Sigmoid colon (tissue), 7 donors: Measurements from ENCODE around the gene PTX4. TPM values are rescaled to one million over a fixed set of nuclear protein-coding genes. Genes with fewer than 3 reads are reported as not detected.
A peak's percentile ranks its signal among the peaks of the same experiment; 100 is the strongest.

Experiments
- DNase-seq: peaks from one replicate; pipeline ENCODE4 v3.0.0-alpha.2; 2019
- H3K27ac ChIP-seq, 4 donors: fragments of 200-600 bp; sonication (generic); one replicate each; pipeline ENCODE4 v1.5.1; 2016 to 2019; ENCODE audit warnings: mild to moderate bottlenecking in 1 of 4
- H3K27me3 ChIP-seq, 3 donors: fragments of 200-600 bp; sonication (generic); one replicate each; pipeline ENCODE4 v1.5.1; 2019; ENCODE audit warnings: mild to moderate bottlenecking in 1 of 3
- H3K36me3 ChIP-seq, 4 donors: fragments of 200-600 bp; sonication (generic); one replicate each; pipeline ENCODE4 v1.5.1; 2016 to 2019
- H3K4me1 ChIP-seq, 4 donors: fragments of 200-600 bp; sonication (generic); one replicate each; pipeline ENCODE4 v1.5.1; 2017 to 2019
- H3K4me3 ChIP-seq, 4 donors: fragments of 200-600 bp; sonication (generic); one replicate each; pipeline ENCODE4 v1.5.1; 2017 to 2019; ENCODE audit warnings: mild to moderate bottlenecking in 2 of 4, moderate library complexity in 1 of 4
- H3K9me3 ChIP-seq, 4 donors: fragments of 200-600 bp in 3 of 4; sonication (generic) in 3 of 4; one replicate each; pipeline versions ENCODE4 v1.5.1 to v1.6.1; 2013 to 2019
- EP300 ChIP-seq, 4 donors: sonication (generic); formaldehyde crosslinking; IDR thresholded peaks; one replicate each; pipeline ENCODE4 v1.6.1; 2017; ENCODE audit warnings: antibody characterized with exemption in 4 of 4
- POLR2A ChIP-seq, 2 donors: fragments of 450-650 bp; IDR thresholded peaks; one replicate each; pipeline ENCODE4 v1.6.1; 2016; ENCODE audit warnings: antibody characterized with exemption in 2 of 2, mild to moderate bottlenecking in 2 of 2, moderate library complexity in 2 of 2
- POLR2AphosphoS5 ChIP-seq, 4 donors: sonication (generic); formaldehyde crosslinking; IDR thresholded peaks; one replicate each; pipeline ENCODE4 v1.6.1; 2017; ENCODE audit warnings: antibody characterized with exemption in 4 of 4
- WGBS, 2 donors: extraction: QIAGEN DNeasy Blood & Tissue Kit; methylation state at CpG; one replicate each; pipeline ENCODE4 v1.1.7; 2013; 5-methylcytosine and 5-hydroxymethylcytosine counted together
- intact Hi-C: fragments of 100-400 bp; cut with DNase I; formaldehyde crosslinking; loops from one replicate; pipeline ENCODE4 v1.15.1; 2023
- polyA plus RNA-seq, 3 donors: library from polyadenylated mRNA; stranded (reverse); fragments of 200-250 nt; gene quantifications; one replicate each; pipeline ENCODE4 v1.2.3, GENCODE V29; 2013
- total RNA-seq, 4 donors: library from RNA; depleted of rRNA; stranded (reverse); fragments of >200 nt; gene quantifications; one replicate each; pipeline ENCODE4 v1.1.0, GENCODE V29; 2016
- TF ChIP-seq, protein P1 (sequence below), 4 experiments: fragments of 450-650 bp in 3 of 4; fragments of 200-600 bp in 1 of 4; IDR thresholded peaks; one replicate each; pipeline ENCODE4 v1.5.1; 2016 to 2019; ENCODE audit warnings: antibody characterized with exemption in 4 of 4, mild to moderate bottlenecking in 3 of 4, moderate library complexity in 2 of 4
- donor health status: healthy with polysubstance abuse.
- donor health status: Bipolar disorder and iron deficiency.
- donor health status: healthy.

The PTX4 gene
- total and polyA plus RNA-seq, 7 donors, result not detected

DNA sequence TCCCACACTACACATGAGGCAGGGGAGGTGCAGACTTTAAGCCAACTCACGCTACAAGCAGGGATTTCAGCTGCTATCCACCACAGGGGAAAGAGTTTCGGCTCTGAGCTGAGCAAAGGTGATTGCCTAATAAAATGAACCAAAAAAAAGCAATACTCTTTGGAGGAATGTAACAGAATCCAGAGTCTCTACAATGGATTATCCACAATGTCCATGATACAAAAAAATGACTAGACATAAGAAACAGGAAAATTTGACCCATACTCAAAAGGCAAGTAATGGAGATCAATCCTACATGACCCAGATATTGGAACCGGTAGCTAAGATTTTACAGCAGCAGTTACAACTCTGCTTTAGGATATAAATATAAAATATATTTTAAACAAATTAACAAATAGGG, 25.8 kb upstream of the PTX4 start:
- no peaks in the 10 kb centered on the region for H3K27me3 ChIP-seq
- no peak for DNase-seq
- TF ChIP-seq EP300 (IDR thresholded peaks at IDR 0.05), result no peak
- TF ChIP-seq POLR2AphosphoS5 (IDR thresholded peaks at IDR 0.05), result no peak
- 81 to 98% methylated on average over 3 of the region's 3 CpGs for WGBS, 2 donors
- intact Hi-C loops, result no loop called here
- H3K27ac ChIP-seq, result no peak overlapping the region
- no peak overlapping the region for H3K4me3 ChIP-seq
- no peaks in the 10 kb centered on the region for H3K9me3 ChIP-seq
- H3K36me3 ChIP-seq, result peaks cover 0 to 51% (median 6%) of the 10 kb centered on the region in 4 donors
- H3K4me1 ChIP-seq, result peaks cover 0 to 2% (median 0%) of the 10 kb centered on the region in 4 donors

DNA sequence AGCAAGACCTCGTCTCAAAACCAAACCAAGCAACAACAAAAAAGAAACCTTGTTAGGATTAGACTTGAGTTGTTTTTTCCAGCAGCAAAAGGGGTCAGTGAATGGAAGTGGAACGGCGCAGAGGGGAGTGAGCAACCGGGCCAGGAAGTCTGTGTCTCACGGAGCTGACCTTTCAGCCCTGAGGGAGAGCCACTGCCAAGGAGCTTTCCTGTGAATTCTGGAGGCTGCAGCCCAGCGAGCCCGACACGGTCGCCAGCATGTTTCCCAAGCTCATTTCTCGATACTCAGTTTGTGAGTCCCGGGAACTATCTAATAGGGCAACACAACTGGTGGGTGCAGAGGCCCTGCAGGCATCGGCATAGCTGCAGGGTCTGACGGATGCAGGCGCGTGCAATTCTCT, 24.0 kb upstream of the PTX4 start:
- Histone ChIP-seq H3K9me3 (no peaks in the 10 kb centered on the region), H3K36me3 (peaks cover 0 to 36% (median 4%) of the 10 kb centered on the region in 4 donors), H3K4me1 (peaks cover 0 to 7% (median 0%) of the 10 kb centered on the region in 4 donors), H3K27me3 (no peaks in the 10 kb centered on the region), H3K27ac (no peak overlapping the region), H3K4me3 (no peak overlapping the region)
- no peak for DNase-seq
- intact Hi-C loops, result no loop called here
- 93 to 96% methylated on average over 15 of the region's 15 CpGs for WGBS, 2 donors
- no peak for TF ChIP-seq POLR2A (IDR thresholded peaks at IDR 0.05)
- TF ChIP-seq, protein P1, sequence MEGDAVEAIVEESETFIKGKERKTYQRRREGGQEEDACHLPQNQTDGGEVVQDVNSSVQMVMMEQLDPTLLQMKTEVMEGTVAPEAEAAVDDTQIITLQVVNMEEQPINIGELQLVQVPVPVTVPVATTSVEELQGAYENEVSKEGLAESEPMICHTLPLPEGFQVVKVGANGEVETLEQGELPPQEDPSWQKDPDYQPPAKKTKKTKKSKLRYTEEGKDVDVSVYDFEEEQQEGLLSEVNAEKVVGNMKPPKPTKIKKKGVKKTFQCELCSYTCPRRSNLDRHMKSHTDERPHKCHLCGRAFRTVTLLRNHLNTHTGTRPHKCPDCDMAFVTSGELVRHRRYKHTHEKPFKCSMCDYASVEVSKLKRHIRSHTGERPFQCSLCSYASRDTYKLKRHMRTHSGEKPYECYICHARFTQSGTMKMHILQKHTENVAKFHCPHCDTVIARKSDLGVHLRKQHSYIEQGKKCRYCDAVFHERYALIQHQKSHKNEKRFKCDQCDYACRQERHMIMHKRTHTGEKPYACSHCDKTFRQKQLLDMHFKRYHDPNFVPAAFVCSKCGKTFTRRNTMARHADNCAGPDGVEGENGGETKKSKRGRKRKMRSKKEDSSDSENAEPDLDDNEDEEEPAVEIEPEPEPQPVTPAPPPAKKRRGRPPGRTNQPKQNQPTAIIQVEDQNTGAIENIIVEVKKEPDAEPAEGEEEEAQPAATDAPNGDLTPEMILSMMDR (IDR thresholded peaks at IDR 0.05), result no peak
- TF ChIP-seq EP300 (IDR thresholded peaks at IDR 0.05), result no peak
- TF ChIP-seq POLR2AphosphoS5 (IDR thresholded peaks at IDR 0.05), result no peak

DNA sequence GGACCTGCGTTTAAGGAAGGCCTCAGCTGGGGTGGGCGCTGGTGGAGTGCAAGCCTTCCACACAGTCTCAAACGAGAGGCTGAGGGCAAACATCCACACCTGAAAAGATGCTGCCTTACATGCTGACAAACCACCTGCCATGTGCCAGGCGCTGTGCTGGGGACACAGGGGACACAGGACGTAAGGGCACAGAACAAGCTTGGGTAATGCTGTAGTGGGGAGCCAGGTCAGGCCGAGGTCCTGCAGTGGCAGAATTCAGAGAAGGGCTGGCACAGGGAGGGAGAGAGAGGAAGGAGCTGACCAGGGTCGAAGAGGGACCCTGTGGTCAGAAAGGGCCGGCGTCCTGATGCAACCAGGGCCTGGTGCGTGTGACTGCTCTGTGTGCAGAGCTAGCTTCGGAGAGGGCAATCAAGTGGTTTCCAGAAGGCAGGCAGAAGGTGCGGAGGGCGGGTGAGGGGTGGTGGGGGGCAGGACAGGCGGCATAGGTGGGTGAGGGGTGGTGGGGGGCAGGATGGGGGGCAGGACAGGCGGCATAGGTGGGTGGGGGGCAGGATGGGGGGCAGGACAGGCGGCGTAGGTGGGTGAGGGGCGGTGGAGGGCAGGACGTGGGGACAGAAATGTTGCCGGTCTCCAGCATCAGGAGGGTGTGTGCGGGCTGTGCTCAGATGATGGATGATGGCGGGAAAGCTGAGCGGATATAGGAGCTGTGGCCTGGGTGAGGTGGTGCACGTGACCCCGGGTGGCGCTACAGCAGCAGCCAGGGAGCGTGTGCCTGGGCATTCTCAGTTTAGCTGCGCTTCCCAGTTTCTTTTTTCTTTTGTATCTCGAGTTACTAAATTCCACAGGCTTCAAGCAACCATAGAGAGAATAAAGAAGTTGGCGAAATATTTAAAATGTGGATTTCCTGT, 23.2 kb upstream of the PTX4 start:
- DNase-seq, result no peak
- peaks cover 0 to 7% (median 0%) of the 10 kb centered on the region in 4 donors for H3K4me1 ChIP-seq
- intact Hi-C loops, result no loop called here
- no peak overlapping the region for H3K27ac ChIP-seq
- no peaks in the 10 kb centered on the region for H3K27me3 ChIP-seq
- no peaks in the 10 kb centered on the region for H3K9me3 ChIP-seq
- no peak overlapping the region for H3K4me3 ChIP-seq
- 89% methylated on average over 30 of the region's 30 CpGs for WGBS, 2 donors
- TF ChIP-seq POLR2AphosphoS5 (IDR thresholded peaks at IDR 0.05) (no peak), EP300 (IDR thresholded peaks at IDR 0.05) (no peak), POLR2A (IDR thresholded peaks at IDR 0.05) (no peak)
- TF ChIP-seq, protein P1 (IDR thresholded peaks at IDR 0.05), result no peak
- peaks cover 0 to 40% (median 4%) of the 10 kb centered on the region in 4 donors for H3K36me3 ChIP-seq

DNA sequence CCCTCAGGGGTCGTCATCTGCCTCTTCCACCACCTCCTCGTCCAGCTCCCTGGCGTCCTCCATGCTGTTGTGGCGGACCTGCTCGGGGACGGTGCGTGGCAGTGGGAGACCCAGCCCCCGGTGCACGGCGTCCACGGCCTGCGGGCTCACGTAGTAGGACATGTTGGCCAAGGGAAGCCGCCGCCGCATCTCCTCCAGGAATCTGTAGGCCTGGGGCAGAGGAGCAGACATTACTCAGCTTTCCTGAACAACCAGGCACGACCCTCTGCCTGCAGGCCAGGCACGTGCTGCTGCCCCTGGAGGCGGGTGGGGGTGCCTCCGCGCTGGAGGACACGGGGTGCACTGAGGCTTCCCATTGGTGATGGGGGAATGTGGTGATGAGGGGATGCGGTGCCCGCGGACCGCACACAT, 22.2 kb upstream of the PTX4 start:
- H3K4me1 ChIP-seq, result peaks cover 0 to 7% (median 0%) of the 10 kb centered on the region in 4 donors
- H3K4me3 ChIP-seq, result no peak overlapping the region
- no peaks in the 10 kb centered on the region for H3K27me3 ChIP-seq
- H3K9me3 ChIP-seq, result no peaks in the 10 kb centered on the region
- WGBS, 2 donors, result 94 to 95% methylated on average over 26 of the region's 26 CpGs
- peaks cover 0 to 50% (median 4%) of the 10 kb centered on the region in 4 donors for H3K36me3 ChIP-seq
- no peak overlapping the region for H3K27ac ChIP-seq
- TF ChIP-seq POLR2A (IDR thresholded peaks at IDR 0.05), result no peak
- intact Hi-C loops, result no loop called here
- DNase-seq, result no peak

DNA sequence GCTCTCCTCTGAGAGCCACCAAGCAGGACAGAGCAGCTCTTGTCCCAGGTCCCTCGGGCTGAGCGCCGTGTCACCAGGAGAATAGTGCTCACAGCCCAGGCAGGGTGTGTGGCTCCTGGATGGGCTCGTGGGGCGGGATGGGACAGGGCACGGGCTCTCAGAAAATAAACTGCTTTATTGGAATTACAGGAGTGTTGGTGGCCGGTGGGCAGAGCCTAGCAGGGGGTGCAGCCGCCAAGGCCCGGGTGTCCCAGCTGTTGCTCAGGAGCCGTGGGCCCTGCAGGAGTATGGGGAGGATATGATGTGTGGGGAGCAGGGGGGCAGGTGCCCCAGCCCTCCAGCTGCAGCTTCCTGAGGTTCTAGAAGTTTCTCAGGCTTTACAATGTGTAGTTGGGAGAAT, 21.5 kb upstream of the PTX4 start:
- TF ChIP-seq POLR2A (IDR thresholded peaks at IDR 0.05) (no peak), EP300 (IDR thresholded peaks at IDR 0.05) (no peak)
- intact Hi-C loops, result no loop called here
- H3K4me1 ChIP-seq, result peaks cover 0 to 7% (median 0%) of the 10 kb centered on the region in 4 donors
- peak overlapping the region; percentile 23 to 68 (median 50) for H3K27ac ChIP-seq
- H3K36me3 ChIP-seq, result peaks cover 0 to 55% (median 4%) of the 10 kb centered on the region in 4 donors
- H3K27me3 ChIP-seq, result no peaks in the 10 kb centered on the region
- no peaks in the 10 kb centered on the region for H3K9me3 ChIP-seq
- DNase-seq, result no peak
- 92% methylated on average over 10 of the region's 10 CpGs for WGBS, 2 donors
- no peak overlapping the region for H3K4me3 ChIP-seq
